Sigmoid colon (tissue), 7 donors: ENCODE results near the gene CBFA2T3. TPM values are rescaled to one million over a fixed set of nuclear protein-coding genes. Genes with fewer than 3 reads are reported as not detected.

ENCODE experiments used
- DNase-seq: peaks from one replicate; pipeline ENCODE4 v3.0.0-alpha.2; 2019
- H3K27ac ChIP-seq, 4 donors: fragments of 200-600 bp; sonication (generic); one replicate each; pipeline ENCODE4 v1.5.1; 2016 to 2019; ENCODE audit warnings: mild to moderate bottlenecking in 1 of 4
- H3K27me3 ChIP-seq, 3 donors: fragments of 200-600 bp; sonication (generic); one replicate each; pipeline ENCODE4 v1.5.1; 2019; ENCODE audit warnings: mild to moderate bottlenecking in 1 of 3
- H3K36me3 ChIP-seq, 4 donors: fragments of 200-600 bp; sonication (generic); one replicate each; pipeline ENCODE4 v1.5.1; 2016 to 2019
- H3K4me1 ChIP-seq, 4 donors: fragments of 200-600 bp; sonication (generic); one replicate each; pipeline ENCODE4 v1.5.1; 2017 to 2019
- H3K4me3 ChIP-seq, 4 donors: fragments of 200-600 bp; sonication (generic); one replicate each; pipeline ENCODE4 v1.5.1; 2017 to 2019; ENCODE audit warnings: mild to moderate bottlenecking in 2 of 4, moderate library complexity in 1 of 4
- H3K9me3 ChIP-seq, 4 donors: fragments of 200-600 bp in 3 of 4; sonication (generic) in 3 of 4; one replicate each; pipeline versions ENCODE4 v1.5.1 to v1.6.1; 2013 to 2019
- CTCF ChIP-seq, 4 experiments: fragments of 450-650 bp in 3 of 4; fragments of 200-600 bp in 1 of 4; IDR thresholded peaks; one replicate each; pipeline ENCODE4 v1.5.1; 2016 to 2019; ENCODE audit warnings: antibody characterized with exemption in 4 of 4, mild to moderate bottlenecking in 3 of 4, moderate library complexity in 2 of 4
- EP300 ChIP-seq, 4 donors: sonication (generic); formaldehyde crosslinking; IDR thresholded peaks; one replicate each; pipeline ENCODE4 v1.6.1; 2017; ENCODE audit warnings: antibody characterized with exemption in 4 of 4
- POLR2A ChIP-seq, 2 donors: fragments of 450-650 bp; IDR thresholded peaks; one replicate each; pipeline ENCODE4 v1.6.1; 2016; ENCODE audit warnings: antibody characterized with exemption in 2 of 2, mild to moderate bottlenecking in 2 of 2, moderate library complexity in 2 of 2
- POLR2AphosphoS5 ChIP-seq, 4 donors: sonication (generic); formaldehyde crosslinking; IDR thresholded peaks; one replicate each; pipeline ENCODE4 v1.6.1; 2017; ENCODE audit warnings: antibody characterized with exemption in 4 of 4
- WGBS, 2 donors: extraction: QIAGEN DNeasy Blood & Tissue Kit; methylation state at CpG; one replicate each; pipeline ENCODE4 v1.1.7; 2013; 5-methylcytosine and 5-hydroxymethylcytosine counted together
- intact Hi-C: fragments of 100-400 bp; cut with DNase I; formaldehyde crosslinking; loops from one replicate; pipeline ENCODE4 v1.15.1; 2023
- polyA plus RNA-seq, 3 donors: library from polyadenylated mRNA; stranded (reverse); fragments of 200-250 nt; gene quantifications; one replicate each; pipeline ENCODE4 v1.2.3, GENCODE V29; 2013
- total RNA-seq, 4 donors: library from RNA; depleted of rRNA; stranded (reverse); fragments of >200 nt; gene quantifications; one replicate each; pipeline ENCODE4 v1.1.0, GENCODE V29; 2016
- donor health status: healthy with polysubstance abuse.
- donor health status: Bipolar disorder and iron deficiency.
- donor health status: healthy.

CBFA2T3 gene
- total and polyA plus RNA-seq, 7 donors = 0.95 to 26.8 (median 4.3) TPM

DNA sequence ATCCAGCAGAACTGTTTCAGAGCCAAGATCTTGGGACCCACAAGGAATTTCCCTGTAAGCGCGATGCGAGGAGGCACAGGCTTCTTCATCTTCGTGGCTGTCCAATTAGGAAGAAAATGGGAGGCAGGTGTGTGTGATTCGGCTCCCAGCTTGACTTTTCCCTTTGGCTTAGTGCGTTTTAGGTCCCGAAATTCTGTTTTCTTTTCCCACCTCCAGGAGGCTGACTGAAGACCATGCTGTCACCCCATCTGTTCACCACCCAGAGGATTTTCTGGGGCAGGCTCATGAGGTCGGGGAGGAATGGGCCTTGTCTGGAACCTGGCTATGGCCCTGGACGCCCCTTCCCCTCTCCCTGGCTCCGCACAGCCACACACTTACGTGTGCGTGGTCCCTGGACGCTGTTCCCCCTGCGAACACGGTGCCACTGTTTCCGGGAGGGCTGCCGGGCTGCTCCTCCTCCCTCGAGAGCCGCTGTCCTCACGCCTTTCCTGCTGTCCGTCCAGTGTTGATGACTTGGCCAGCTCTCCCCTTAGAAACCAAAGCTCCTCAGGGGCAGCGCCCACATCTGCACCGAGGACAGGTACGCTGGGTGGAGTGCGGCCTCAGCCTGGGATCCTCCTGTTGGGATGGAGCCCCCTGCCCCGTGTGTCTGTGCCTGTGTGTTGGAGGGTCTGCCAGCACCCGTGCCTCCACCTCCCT, 107.9 kb downstream of the CBFA2T3 start:
- Histone ChIP-seq H3K27me3 (peaks cover 0 to 36% (median 7%) of the 10 kb centered on the region in 3 donors), H3K9me3 (no peaks in the 10 kb centered on the region), H3K4me1 (no peaks in the 10 kb centered on the region), H3K4me3 (no peak overlapping the region), H3K27ac (no peak overlapping the region), H3K36me3 (no peaks in the 10 kb centered on the region)
- 83 to 90% methylated on average over 27 of the region's 27 CpGs for WGBS, 2 donors
- no peak for DNase-seq
- intact Hi-C loops = no loop called here
- TF ChIP-seq EP300 (IDR thresholded peaks at IDR 0.05) (no peak), CTCF (IDR thresholded peaks at IDR 0.05) (no peak), POLR2A (IDR thresholded peaks at IDR 0.05) (no peak), POLR2AphosphoS5 (IDR thresholded peaks at IDR 0.05) (no peak)

DNA sequence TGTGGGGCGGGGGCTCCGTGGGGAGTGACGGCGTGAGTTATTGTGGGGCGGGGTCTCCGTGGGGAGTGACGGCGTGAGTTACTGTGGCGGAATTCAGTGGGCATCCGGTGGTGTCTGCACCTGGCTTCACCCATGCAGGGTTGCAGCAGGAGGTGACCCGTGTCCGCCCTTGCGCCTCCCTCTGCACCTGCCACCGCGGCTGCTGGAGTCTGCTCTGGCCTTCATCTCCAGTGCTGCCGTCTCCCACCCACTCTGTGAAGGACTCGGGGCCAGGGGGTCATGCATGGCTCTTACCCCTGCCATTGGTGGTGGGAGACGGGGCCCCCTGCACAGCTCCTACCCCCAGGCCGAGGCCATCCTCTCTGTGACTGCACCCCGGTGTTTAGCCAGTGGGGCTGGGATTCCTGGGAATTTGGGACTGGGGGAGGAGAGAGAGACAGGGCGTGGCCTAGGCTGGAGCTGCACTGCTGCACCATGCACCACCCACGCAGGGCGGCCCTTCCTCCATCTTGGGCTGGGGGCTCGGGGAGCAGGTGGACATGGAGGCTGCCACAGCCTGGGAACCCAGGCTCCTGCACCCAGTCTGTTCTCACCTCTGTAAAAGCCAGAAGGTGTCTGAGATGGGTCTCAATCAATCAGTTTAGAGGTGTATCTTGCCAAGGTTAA, 109.3 kb downstream of the CBFA2T3 start:
- Histone ChIP-seq H3K36me3 (peaks cover 0 to 4% (median 0%) of the 10 kb centered on the region in 4 donors), H3K9me3 (no peaks in the 10 kb centered on the region), H3K4me3 (no peak overlapping the region), H3K27ac (no peak overlapping the region), H3K4me1 (no peaks in the 10 kb centered on the region), H3K27me3 (peaks cover 0 to 35% (median 7%) of the 10 kb centered on the region in 3 donors)
- TF ChIP-seq POLR2A (IDR thresholded peaks at IDR 0.05) (no peak), CTCF (IDR thresholded peaks at IDR 0.05) (no peak), EP300 (IDR thresholded peaks at IDR 0.05) (no peak), POLR2AphosphoS5 (IDR thresholded peaks at IDR 0.05) (no peak)
- DNase-seq = no peak
- intact Hi-C loops = no loop called here
- 68 to 85% methylated on average over 24 of the region's 24 CpGs for WGBS, 2 donors

DNA sequence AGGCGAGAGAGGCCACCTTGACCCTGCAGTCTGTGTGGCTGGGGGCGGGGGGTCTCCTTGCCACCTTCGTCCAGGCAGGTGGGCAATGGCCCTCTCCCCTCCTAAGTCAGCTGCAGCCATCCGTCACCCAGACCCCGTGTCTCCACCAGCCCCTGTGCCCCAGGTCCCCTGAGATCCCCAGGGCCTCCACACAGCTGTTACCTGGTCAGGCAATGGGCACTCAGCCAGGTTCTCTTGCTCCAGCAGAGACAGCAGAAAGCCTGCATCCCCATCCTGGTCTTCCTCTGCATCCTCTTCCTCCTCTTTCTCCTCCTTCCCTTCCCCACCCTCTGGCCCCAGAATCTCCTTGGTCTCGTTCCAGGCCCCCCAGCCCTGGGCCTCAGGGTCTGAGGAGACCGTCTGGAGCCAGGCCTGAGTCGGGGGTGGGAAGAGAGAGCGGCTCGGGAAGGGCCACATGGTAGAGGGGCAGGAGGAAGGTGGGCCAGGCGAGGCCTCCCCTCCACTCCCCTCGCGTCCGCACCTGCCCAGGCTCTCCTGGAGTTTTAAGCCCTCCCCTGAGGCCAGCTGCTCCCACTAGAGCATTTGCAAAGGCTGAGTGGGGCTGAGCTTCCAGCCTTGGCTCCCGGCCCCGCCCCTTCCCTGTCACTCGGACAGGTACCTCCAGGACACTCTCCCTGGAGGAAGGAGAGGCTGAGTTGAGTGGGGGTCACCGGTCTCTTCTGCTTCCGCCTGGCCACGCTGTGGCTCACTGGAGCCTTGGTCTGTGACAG, 110.7 kb downstream of the CBFA2T3 start, which contains the start of gene PABPN1L:
Gene PABPN1L (minus strand): TSS at position 510 of the 770 bp plus-strand sequence. CDS start 54 bp downstream, at position 456.
- H3K36me3 ChIP-seq = peaks cover 0 to 18% (median 9%) of the 10 kb centered on the region in 4 donors
- no peaks in the 10 kb centered on the region for H3K9me3 ChIP-seq
- H3K27me3 ChIP-seq = peaks cover 0 to 24% (median 3%) of the 10 kb centered on the region in 3 donors
- TF ChIP-seq EP300 (IDR thresholded peaks at IDR 0.05) = no peak
- TF ChIP-seq POLR2A (IDR thresholded peaks at IDR 0.05) = no peak
- no peak for TF ChIP-seq CTCF (IDR thresholded peaks at IDR 0.05)
- no peak for TF ChIP-seq POLR2AphosphoS5 (IDR thresholded peaks at IDR 0.05)
- H3K4me1 ChIP-seq = no peaks in the 10 kb centered on the region
- 62 to 77% methylated on average over 20 of the region's 20 CpGs for WGBS, 2 donors
- no peak for DNase-seq
- no peak within 1 kb of the TSS for H3K4me3 ChIP-seq
- H3K27ac ChIP-seq = no peak within 1 kb of the TSS
- intact Hi-C loops = no loop called here

DNA sequence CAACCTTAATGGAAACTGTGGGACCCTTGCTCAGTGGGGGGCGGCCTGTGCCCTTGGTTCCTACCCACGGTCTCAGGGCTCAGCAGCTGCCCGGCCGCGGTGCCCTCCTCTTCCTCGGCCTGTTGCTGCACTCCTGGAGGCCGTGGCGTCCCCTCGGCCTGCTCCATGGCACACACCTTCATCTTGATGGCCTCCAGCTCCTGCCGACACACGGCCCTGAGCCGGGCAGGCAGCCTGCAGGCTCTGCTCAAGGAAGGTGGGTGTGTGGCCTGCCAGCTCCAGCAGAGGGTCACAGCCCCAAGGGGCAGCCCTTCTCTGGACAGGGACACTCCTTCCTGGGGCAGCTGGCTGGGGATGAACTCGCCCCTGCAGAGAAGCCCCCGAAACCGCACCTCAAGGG, 111.3 kb downstream of the CBFA2T3 start:
- intact Hi-C loops = no loop called here
- H3K36me3 ChIP-seq = peaks cover 6 to 24% (median 14%) of the 10 kb centered on the region in 4 donors
- no peaks in the 10 kb centered on the region for H3K9me3 ChIP-seq
- TF ChIP-seq POLR2A (IDR thresholded peaks at IDR 0.05) (no peak), CTCF (IDR thresholded peaks at IDR 0.05) (no peak), POLR2AphosphoS5 (IDR thresholded peaks at IDR 0.05) (no peak), EP300 (IDR thresholded peaks at IDR 0.05) (no peak)
- peaks cover 0 to 18% (median 0%) of the 10 kb centered on the region in 3 donors for H3K27me3 ChIP-seq
- H3K4me3 ChIP-seq = no peak overlapping the region
- no peak for DNase-seq
- H3K4me1 ChIP-seq = no peaks in the 10 kb centered on the region
- WGBS, 2 donors = 80 to 91% methylated on average over 15 of the region's 15 CpGs
- no peak overlapping the region for H3K27ac ChIP-seq
